K562 (cell line): ENCODE data around the gene ADCY4. TPM values are rescaled to one million over a fixed set of nuclear protein-coding genes. Genes with fewer than 3 reads are reported as not detected.
A peak's percentile ranks its signal among the peaks of the same experiment; 100 is the strongest.

Source experiments
- ATAC-seq: fragments of 200-7000 bp; cut with Tn5 transposase; 3 replicates; pipeline ENCODE4 v1.9.1; 2020; ENCODE audit warnings: moderate library complexity
- BruUV-seq: library from RNA; stranded (reverse); fragments of 400-500 nt; replicated peaks from 2 replicates; lab custom pipeline; 2021; lab: Mats Ljungman, UMichigan
- CTCF ChIA-PET: fragments of 300-600 bp; formaldehyde crosslinking; extraction: SDS; loops from one replicate; lab custom pipeline; 2021; ENCODE audit warnings: low intra/inter-chr PET ratio; lab: Yijun Ruan, JAX
- POLR2A ChIA-PET: fragments of 300-600, 350-650 bp; sonication (Branson Sonifier 250); formaldehyde crosslinking; extraction: SDS; loops from one replicate; lab custom pipeline; 2021; ENCODE audit warnings: antibody characterized with exemption, inconsistent platforms; lab: Yijun Ruan, JAX
- DNase-seq, 4 experiments: peaks; one replicate each; pipeline versions ENCODE4 v3.0.0 to v3.0.0-alpha.2; 2011 to 2018; ENCODE audit warnings: low spot score in 3 of 4, mixed read lengths in 3 of 4; ENCODE audit errors: extremely low read depth in 1 of 4
- FAIRE-seq: peaks from 2 replicates; lab custom pipeline; 2011; peaks lifted over from hg19 to GRCh38; lab: Jason Lieb, UNC
- H2AFZ ChIP-seq: 2 replicates; pipeline ENCODE4 v1.6.0; 2011; ENCODE audit warnings: low read depth, low read length, control low read depth, inconsistent platforms
- H3K27ac ChIP-seq: fragments of 200-600 bp; 3 replicates; pipeline ENCODE4 v1.8.0; 2011; ENCODE audit warnings: low read depth, mild to moderate bottlenecking, control low read depth, inconsistent platforms, low read length, moderate library complexity, mixed read lengths; ENCODE audit errors: extremely low read depth
- H3K27me3 ChIP-seq, 2 experiments: fragments of 300-600 bp in 1 of 2; 2 replicates in 1 of 2; 3 replicates in 1 of 2; pipeline versions ENCODE4 v1.6.0 to v1.8.0; 2011; ENCODE audit warnings: inconsistent platforms in 2 of 2, low read length in 2 of 2, mild to moderate bottlenecking in 1 of 2, mixed read lengths in 1 of 2, moderate library complexity in 1 of 2; ENCODE audit not compliant: control insufficient read depth in 2 of 2, insufficient read depth in 2 of 2
- H3K36me3 ChIP-seq: fragments of 300-600 bp; 3 replicates; pipeline ENCODE4 v1.8.0; 2011; ENCODE audit warnings: mild to moderate bottlenecking, low read length, inconsistent platforms; ENCODE audit not compliant: control insufficient read depth, insufficient read depth
- H3K4me1 ChIP-seq, 2 experiments: fragments of 200-600 bp in 1 of 2; replicated peaks in 1 of 2; 2 replicates in 1 of 2; 3 replicates in 1 of 2; pipeline versions ENCODE4 v1.5.1 to v1.8.0; 2011; ENCODE audit warnings: inconsistent platforms in 2 of 2, low read length in 2 of 2, mild to moderate bottlenecking in 1 of 2, mixed read lengths in 1 of 2, moderate library complexity in 1 of 2; ENCODE audit not compliant: control insufficient read depth in 2 of 2, insufficient read depth in 2 of 2
- H3K4me2 ChIP-seq: 2 replicates; pipeline ENCODE4 v1.6.1; 2011; ENCODE audit warnings: low read length, control low read depth, inconsistent platforms, mixed read lengths; ENCODE audit not compliant: insufficient read depth
- H3K4me3 ChIP-seq: fragments of 200-600 bp; sonication (generic), shearing (Covaris generic); 2 replicates; pipeline ENCODE4 v1.5.1; 2016; ENCODE audit warnings: control low read depth, inconsistent platforms
- H3K79me2 ChIP-seq: fragments of 200-600 bp; 3 replicates; pipeline ENCODE4 v1.8.0; 2011; ENCODE audit warnings: low read length, inconsistent platforms; ENCODE audit not compliant: control insufficient read depth, insufficient read depth
- H3K9ac ChIP-seq, 2 experiments: 2 replicates each; pipeline versions ENCODE4 v1.6.0 to v1.6.1; 2011; ENCODE audit warnings: low read depth in 2 of 2, low read length in 2 of 2, control low read depth in 1 of 2, inconsistent platforms in 1 of 2, mild to moderate bottlenecking in 1 of 2, mixed read lengths in 1 of 2; ENCODE audit not compliant: insufficient read depth in 1 of 2
- H3K9me1 ChIP-seq: one replicate; pipeline ENCODE4 v1.6.0; 2011; ENCODE audit warnings: inconsistent platforms, mild to moderate bottlenecking, low read length, moderate library complexity; ENCODE audit not compliant: control insufficient read depth, insufficient read depth
- H3K9me3 ChIP-seq: replicated peaks from 2 replicates; pipeline ENCODE4 v1.5.1; 2011; ENCODE audit warnings: low read depth, low read length, inconsistent platforms; ENCODE audit not compliant: control insufficient read depth, insufficient read depth
- H4K20me1 ChIP-seq: replicated peaks from 2 replicates; pipeline ENCODE4 v1.6.1; 2011; ENCODE audit warnings: low read length, inconsistent platforms, mixed read lengths; ENCODE audit not compliant: control insufficient read depth, insufficient read depth
- KAT7 ChIP-seq: sonication (generic); formaldehyde crosslinking; IDR thresholded peaks from 2 replicates; pipeline ENCODE4 v1.8.0; 2022; ENCODE audit warnings: missing genetic modification reagents, mild to moderate bottlenecking, borderline replicate concordance
- TAF7 ChIP-seq: fragments of 450-650 bp; IDR thresholded peaks from 2 replicates; pipeline ENCODE4 v1.6.1; 2016; ENCODE audit warnings: missing genetic modification characterization, missing compliant biosample characterization
- WGBS: fragments of 100-300 bp; shearing (Covaris generic); methylation state at CpG from one replicate; pipeline ENCODE4 v1.1.6; 2016; ENCODE audit warnings: low coverage, mixed read lengths; ENCODE audit not compliant: insufficient coverage; ENCODE audit errors: missing lambda C conversion rate; 5-methylcytosine and 5-hydroxymethylcytosine counted together
- in situ Hi-C: fragments of 300-500 bp; cut with MboI; formaldehyde crosslinking; loops from 4 replicates; pipeline ENCODE4 v1.15.0; 2018; ENCODE audit warnings: inconsistent platforms, mixed read lengths
- intact Hi-C: fragments of 100-400 bp; cut with micrococcal nuclease; formaldehyde crosslinking; loops from 2 replicates; pipeline ENCODE4 v1.14.2; 2022
- polyA plus RNA-seq, 8 experiments: library from polyadenylated mRNA; depleted of rRNA in 4 of 8; stranded (reverse) in 5 of 8; unstranded in 3 of 8; fragments of >200 nt; fragmentation: Nextera tagmentation in 2 of 8; fragmentation: Illumina TruSeq in 1 of 8; extraction: Ambion mirVana in 2 of 8; extraction: Trizol in 1 of 8; gene quantifications; 2 replicates each; pipeline versions ENCODE4 v1.2.1 to v1.2.3, GENCODE V29; 2011 to 2014; ENCODE audit warnings: inconsistent platforms in 1 of 8, missing spikeins in 1 of 8
- total RNA-seq, 7 experiments: library from RNA; depleted of rRNA in 6 of 7; stranded (reverse); fragments of >200 nt in 6 of 7; fragmentation: Illumina TruSeq in 2 of 7; extraction: Trizol in 2 of 7; gene quantifications; 2 replicates each; pipeline versions ENCODE4 v1.2.1 to v1.2.3, GENCODE V29; 2011 to 2021; ENCODE audit warnings: low replicate concordance in 1 of 7

The ADCY4 gene
- total and polyA plus RNA-seq, 9 of the 15 experiments (the other 6 are each of a cell fraction or from before 2014, with no cell fraction given): 0.04 to 0.31 (median 0.15) TPM; not detected in 2

DNA sequence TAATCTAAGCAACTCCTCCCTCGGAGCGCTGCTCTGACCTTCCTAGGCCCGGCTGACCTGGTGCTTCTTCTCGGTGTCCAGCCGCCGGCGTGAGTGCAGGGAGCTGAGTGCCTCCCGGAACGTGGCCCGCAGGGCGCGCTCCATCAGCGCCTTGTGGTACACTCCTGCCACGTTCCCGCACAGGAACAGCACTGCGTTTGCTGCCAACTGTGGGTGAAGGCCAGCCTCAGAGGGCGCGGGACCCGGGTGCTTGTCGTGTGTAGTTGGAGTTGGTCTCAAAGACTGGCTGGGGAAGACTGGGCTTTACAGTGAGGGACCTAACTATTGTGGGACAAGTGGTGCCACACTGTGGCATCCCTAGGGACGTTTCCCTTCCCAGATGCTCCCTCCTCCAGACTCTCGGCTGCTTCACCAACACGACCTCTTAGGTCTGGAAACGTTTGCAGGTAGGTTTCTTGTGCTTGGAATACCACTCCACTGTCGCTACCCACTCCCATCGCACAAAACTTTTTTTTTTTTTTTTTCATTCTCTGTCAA lies 3.1 kb downstream of the ADCY4 start:
- Histone ChIP-seq H3K4me3 (no peak overlapping the region), H3K27me3 (peaks cover 0 to 2% of the 10 kb centered on the region in 2 experiments; a peak in 1 of 5 replicates), H3K9me1 (no peaks in the 10 kb centered on the region), H3K9me3 (no peaks in the 10 kb centered on the region), H3K4me1 (peaks cover 5 to 36% of the 10 kb centered on the region in 2 experiments; a peak in 4 of 5 replicates), H3K9ac (no peak overlapping the region), H4K20me1 (no peaks in the 10 kb centered on the region), H3K36me3 (no peaks in the 10 kb centered on the region), H3K27ac (no peak overlapping the region), H2AFZ (peak overlapping the region; percentile 93; the same call in 1 of the 2 replicates), H3K79me2 (no peaks in the 10 kb centered on the region), H3K4me2 (peak overlapping the region; percentile 78; the same call in 1 of the 2 replicates)
- CTCF ChIA-PET: interaction anchor here (0.6 to 0.8 kb wide), 2 partner anchors 105 to 171 kb away, joined by 3 read pairs; partner anchors contain the start of gene IRF9
- 69% methylated on average over 17 of the region's 26 CpGs for WGBS
- in situ Hi-C loops: loop anchor here (5.0 to 25.0 kb wide), 2 partner anchors 101 to 356 kb away; no protein-coding TSS in a partner anchor
- TF ChIP-seq TAF7 (tag) (no peak), KAT7 (CRISPR knock-in tag) (0 out of 2 replicates have a peak, but pooled peaks have one; percentile 0)
- DNase-seq (no peak), FAIRE-seq (no peak), ATAC-seq (no peak)
- no TSS peak for BruUV-seq
- intact Hi-C loops: loop anchor here (1.0 to 5.0 kb wide), 2 partner anchors 36 to 81 kb away; partner anchors contain the start of gene NFATC4
- POLR2A ChIA-PET: interaction anchor here (0.6 to 2.5 kb wide), 3 partner anchors 24 to 104 kb away, joined by 3 to 25 read pairs (median 4); partner anchors contain the start of genes CBLN3, CIDEB and KHNYN
